Measurements from ENCODE around the gene PIEZO1.

DNA sequence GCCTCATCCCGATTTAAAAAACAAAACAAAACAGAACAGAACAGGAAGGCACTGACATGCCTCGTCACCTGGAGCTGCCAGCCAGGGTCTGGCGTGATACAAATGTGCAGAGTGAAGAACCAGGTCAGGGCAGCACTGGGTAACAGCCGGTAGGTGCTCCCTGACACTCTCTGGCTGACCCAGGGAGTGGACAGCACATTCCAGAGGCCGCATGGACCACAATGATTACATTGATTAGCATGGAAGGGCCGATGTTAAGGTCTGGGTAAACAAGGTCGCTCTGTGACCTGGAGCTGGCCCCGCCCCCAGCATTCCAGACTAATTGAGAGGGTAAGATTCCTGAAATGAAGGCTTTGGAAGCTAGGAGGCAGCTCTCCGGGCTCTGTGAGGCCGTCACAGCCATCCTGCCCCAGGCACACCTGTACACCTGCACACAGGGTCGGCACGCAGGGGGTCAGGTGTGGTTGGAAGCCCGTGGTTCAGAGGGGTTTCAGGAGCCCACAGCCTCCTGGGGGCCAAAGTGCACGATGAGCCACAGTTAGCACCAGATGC, 21.4 kb downstream of the PIEZO1 start:
- TF ChIP-seq, protein P1, sequence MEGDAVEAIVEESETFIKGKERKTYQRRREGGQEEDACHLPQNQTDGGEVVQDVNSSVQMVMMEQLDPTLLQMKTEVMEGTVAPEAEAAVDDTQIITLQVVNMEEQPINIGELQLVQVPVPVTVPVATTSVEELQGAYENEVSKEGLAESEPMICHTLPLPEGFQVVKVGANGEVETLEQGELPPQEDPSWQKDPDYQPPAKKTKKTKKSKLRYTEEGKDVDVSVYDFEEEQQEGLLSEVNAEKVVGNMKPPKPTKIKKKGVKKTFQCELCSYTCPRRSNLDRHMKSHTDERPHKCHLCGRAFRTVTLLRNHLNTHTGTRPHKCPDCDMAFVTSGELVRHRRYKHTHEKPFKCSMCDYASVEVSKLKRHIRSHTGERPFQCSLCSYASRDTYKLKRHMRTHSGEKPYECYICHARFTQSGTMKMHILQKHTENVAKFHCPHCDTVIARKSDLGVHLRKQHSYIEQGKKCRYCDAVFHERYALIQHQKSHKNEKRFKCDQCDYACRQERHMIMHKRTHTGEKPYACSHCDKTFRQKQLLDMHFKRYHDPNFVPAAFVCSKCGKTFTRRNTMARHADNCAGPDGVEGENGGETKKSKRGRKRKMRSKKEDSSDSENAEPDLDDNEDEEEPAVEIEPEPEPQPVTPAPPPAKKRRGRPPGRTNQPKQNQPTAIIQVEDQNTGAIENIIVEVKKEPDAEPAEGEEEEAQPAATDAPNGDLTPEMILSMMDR (IDR thresholded peaks at IDR 0.05), result no peak
- no peak for TF ChIP-seq POLR2A (IDR thresholded peaks at IDR 0.05)

Data from heart left ventricle (tissue), 13 donors.